Esophagus (tissue), 2 donors: ENCODE measurements around the gene SBK2. TPM values are rescaled to one million over a fixed set of nuclear protein-coding genes. Genes with fewer than 3 reads are reported as not detected.
"Not testable (repeated sequence)": the region's sequence is repeated elsewhere in the genome, so short reads cannot be mapped to it uniquely, and the experiment has no call there.

Source experiments
- H3K27ac ChIP-seq, 2 donors: one replicate each; pipeline ENCODE4 v1.5.1; 2013; ENCODE audit warnings: low read depth in 2 of 2, mild to moderate bottlenecking in 2 of 2, inconsistent platforms in 1 of 2, low read length in 1 of 2, moderate library complexity in 1 of 2
- H3K27me3 ChIP-seq, 2 donors: one replicate each; pipeline ENCODE4 v1.6.1; 2013; ENCODE audit warnings: low read length in 2 of 2, control low read depth in 1 of 2, mild to moderate bottlenecking in 1 of 2; ENCODE audit not compliant: insufficient read depth in 2 of 2, control insufficient read depth in 1 of 2
- H3K36me3 ChIP-seq, 2 donors: one replicate each; pipeline ENCODE4 v1.6.1; 2013; ENCODE audit warnings: low read length in 1 of 2; ENCODE audit not compliant: control insufficient read depth in 2 of 2, insufficient read depth in 2 of 2
- H3K4me1 ChIP-seq, 2 donors: one replicate each; pipeline ENCODE4 v1.6.1; 2013; ENCODE audit warnings: low read length in 1 of 2; ENCODE audit not compliant: control insufficient read depth in 2 of 2, insufficient read depth in 2 of 2
- H3K4me3 ChIP-seq, 2 donors: one replicate each; pipeline ENCODE4 v1.5.1; 2013; ENCODE audit warnings: low read length in 2 of 2, mild to moderate bottlenecking in 2 of 2, low read depth in 1 of 2, moderate library complexity in 1 of 2
- H3K9me3 ChIP-seq, 2 donors: one replicate each; pipeline ENCODE4 v1.6.1; 2013; ENCODE audit warnings: mild to moderate bottlenecking in 2 of 2, low read depth in 1 of 2, low read length in 1 of 2, moderate library complexity in 1 of 2; ENCODE audit not compliant: control insufficient read depth in 2 of 2, insufficient read depth in 1 of 2
- WGBS, 2 donors: extraction: QIAGEN DNeasy Blood & Tissue Kit; methylation state at CpG; one replicate each; pipeline ENCODE4 v1.1.7; 2013; 5-methylcytosine and 5-hydroxymethylcytosine counted together
- polyA plus RNA-seq, 2 donors: library from polyadenylated mRNA; stranded (reverse); fragments of 200-250 nt; gene quantifications; one replicate each; pipeline ENCODE4 v1.2.3, GENCODE V29; 2013
- donor health status: healthy with polysubstance abuse.
- donor health status: Bipolar disorder and iron deficiency.

The SBK2 gene
- polyA plus RNA-seq, 2 donors, result not detected

DNA sequence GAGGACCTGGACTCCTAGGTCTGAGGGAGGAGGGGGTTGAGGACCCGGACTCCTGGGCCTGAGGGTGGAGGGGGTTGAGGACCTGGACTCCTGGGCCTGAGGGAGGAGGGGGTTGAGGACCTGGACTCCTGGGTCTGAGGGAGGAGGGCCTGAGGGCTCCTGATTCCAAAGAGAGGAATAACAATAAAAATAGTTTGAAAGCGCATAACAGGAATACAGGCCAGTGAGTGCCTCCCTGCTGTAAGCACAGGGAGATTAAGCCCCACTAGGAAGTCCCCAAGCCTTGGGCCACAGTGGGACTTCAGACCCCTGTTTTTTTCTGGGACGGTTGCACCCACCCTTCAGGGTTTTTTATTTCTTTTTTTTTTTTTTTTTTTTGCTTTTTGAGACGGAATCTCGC lies 1.2 kb upstream of the SBK2 start:
- no peaks in the 10 kb centered on the region for H3K36me3 ChIP-seq
- no peaks in the 10 kb centered on the region for H3K4me1 ChIP-seq
- H3K4me3 ChIP-seq, result no peak overlapping the region
- no peaks in the 10 kb centered on the region for H3K27me3 ChIP-seq
- no peaks in the 10 kb centered on the region for H3K9me3 ChIP-seq
- 90 to 91% methylated on average over 5 of the region's 5 CpGs for WGBS, 2 donors
- H3K27ac ChIP-seq, result no peak overlapping the region

DNA sequence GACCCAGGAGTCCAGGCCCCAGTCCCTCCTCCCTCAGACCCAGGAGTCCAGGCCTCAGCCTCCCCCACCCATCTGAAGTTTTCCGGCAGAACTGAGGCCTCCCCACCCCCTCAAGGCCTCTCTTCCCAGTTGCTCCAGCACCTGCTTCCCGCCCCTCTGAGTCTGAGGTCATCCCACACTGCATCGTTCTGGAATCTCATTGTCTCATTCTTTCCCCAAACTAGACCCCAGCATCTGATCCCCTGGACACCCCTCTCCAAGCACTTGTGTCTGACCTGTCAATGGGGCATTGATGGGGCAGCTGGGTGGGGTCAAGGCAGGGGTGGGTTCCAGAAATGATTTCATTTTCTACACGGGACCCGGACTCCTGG lies 793 bp upstream of the SBK2 start:
- Histone ChIP-seq H3K9me3 (no peaks in the 10 kb centered on the region), H3K27ac (no peak overlapping the region), H3K4me3 (no peak overlapping the region), H3K27me3 (no peaks in the 10 kb centered on the region), H3K36me3 (no peaks in the 10 kb centered on the region), H3K4me1 (no peaks in the 10 kb centered on the region)
- WGBS, 2 donors, result 59 to 73% methylated on average over 5 of the region's 5 CpGs

DNA sequence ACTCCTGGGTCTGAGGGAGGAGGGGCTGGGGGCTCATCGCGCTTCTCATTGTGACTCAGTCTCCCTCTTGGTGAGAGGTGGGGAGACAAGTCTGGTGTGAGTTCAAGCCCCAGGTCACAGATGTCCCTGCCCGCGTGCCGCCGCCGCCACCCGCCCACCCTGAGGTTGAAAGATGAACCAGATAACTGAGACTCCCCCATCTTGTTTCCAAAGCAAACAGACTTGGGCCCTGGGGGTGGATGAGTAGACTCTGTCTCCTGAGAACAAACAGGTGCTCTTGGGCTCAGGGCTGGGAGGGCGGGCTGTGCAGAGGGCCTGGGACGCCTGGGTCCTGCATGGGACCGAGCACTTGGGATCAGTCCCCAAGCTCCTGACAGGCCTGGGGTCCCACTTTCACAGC lies 567 bp downstream of the SBK2 start:
- H3K27ac ChIP-seq, result no peak overlapping the region
- 84 to 88% methylated on average over 11 of the region's 11 CpGs for WGBS, 2 donors

DNA sequence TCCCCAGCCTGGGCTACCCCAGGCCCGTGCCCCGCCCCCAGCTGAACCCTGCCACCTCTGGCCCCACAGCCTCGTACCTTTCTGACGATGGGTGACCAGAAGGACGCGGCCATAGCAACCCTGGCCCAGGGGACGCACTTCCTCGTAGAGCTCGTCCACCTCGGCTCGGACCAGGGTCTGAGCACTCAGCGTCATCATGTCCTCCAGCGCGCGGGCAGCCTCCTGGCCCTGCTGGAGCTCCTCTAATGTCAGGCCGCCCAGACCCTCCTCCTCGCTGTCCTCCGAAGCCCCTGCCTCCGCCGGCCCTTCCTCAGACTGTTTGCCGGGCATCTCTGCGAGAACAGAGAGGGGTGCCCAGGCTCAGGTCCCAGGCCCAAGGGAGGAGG lies 975 bp downstream of the SBK2 start:
- peaks cover 0 to 2% of the 10 kb centered on the region in 2 donors for H3K9me3 ChIP-seq
- H3K27me3 ChIP-seq, result no peaks in the 10 kb centered on the region
- 89% methylated on average over 22 of the region's 22 CpGs for WGBS, 2 donors
- no peak overlapping the region for H3K4me3 ChIP-seq
- no peak overlapping the region for H3K27ac ChIP-seq
- H3K4me1 ChIP-seq, result no peaks in the 10 kb centered on the region
- H3K36me3 ChIP-seq, result no peaks in the 10 kb centered on the region

More for the DNA sequence above, 567 bp downstream of the SBK2 start:
- Histone ChIP-seq H3K9me3 (no peaks in the 10 kb centered on the region), H3K27me3 (no peaks in the 10 kb centered on the region), H3K4me3 (no peak overlapping the region), H3K4me1 (no peaks in the 10 kb centered on the region), H3K36me3 (no peaks in the 10 kb centered on the region)

DNA sequence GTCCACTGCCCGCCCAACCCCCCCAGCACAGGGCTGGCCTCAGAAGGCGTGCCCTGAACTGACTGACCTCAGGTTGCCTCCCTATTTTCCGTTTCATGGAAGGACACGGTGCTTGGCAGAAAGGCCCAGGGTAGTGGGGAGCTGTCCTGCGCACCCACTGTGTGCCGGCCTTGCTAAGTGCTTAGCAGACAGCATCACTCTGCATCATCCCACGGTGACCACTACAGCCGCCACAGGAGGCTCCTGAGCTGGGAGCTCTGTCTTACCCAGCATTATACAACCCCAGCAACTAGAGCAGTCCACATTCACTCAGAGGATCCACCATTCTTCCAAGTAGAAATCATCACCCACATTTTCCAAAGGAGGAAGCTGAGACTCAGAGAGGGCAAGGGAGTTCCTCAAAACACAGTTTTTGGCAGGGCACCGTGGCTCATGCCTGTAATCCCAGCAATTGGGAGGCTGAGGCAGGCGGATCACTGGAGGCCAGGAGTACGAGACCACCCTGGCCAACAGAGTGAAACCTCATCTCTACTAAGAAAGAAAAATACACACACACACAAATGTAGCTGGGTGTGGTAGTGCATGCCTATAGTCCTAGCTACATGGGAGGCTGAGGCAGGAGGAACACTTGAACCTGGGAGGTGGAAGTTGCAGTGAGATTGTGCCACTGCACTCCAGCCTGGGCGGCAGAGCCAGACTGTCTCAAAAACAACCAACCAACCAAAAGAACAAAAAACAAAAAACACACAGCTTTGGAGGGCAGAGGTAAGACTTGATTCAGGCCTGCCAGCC lies 1.6 kb downstream of the SBK2 start:
- no peaks in the 10 kb centered on the region for H3K4me1 ChIP-seq
- no peaks in the 10 kb centered on the region for H3K36me3 ChIP-seq
- peaks cover 0 to 2% of the 10 kb centered on the region in 2 donors for H3K9me3 ChIP-seq
- no peak overlapping the region for H3K27ac ChIP-seq
- H3K27me3 ChIP-seq, result no peaks in the 10 kb centered on the region
- 74 to 79% methylated on average over 12 of the region's 12 CpGs for WGBS, 2 donors
- H3K4me3 ChIP-seq, result no peak overlapping the region

DNA sequence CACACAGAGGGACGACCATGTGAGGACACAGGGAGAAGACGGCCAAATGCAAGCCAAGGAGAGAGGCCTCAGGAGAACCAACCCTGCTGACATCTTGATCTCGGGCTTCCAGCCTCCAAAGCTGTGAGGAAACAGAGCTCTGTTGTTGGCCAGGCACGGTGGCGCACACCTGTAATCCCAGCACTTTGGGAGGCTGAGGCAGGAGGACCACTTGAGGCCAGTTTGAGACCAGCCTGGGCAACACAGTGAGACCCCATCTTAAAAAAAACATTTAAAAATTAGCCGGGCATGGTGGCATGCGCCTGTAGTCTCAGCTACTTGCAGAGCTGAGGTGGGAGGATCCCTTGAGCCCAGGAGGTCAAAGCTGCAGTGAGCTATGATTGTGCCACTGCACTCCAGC lies 2.7 kb downstream of the SBK2 start:
- not testable (repeated sequence) for H3K9me3 ChIP-seq, H3K27ac ChIP-seq, H3K4me3 ChIP-seq, H3K36me3 ChIP-seq, H3K4me1 ChIP-seq, H3K27me3 ChIP-seq
- WGBS, 2 donors, result 89 to 90% methylated on average over 7 of the region's 7 CpGs

DNA sequence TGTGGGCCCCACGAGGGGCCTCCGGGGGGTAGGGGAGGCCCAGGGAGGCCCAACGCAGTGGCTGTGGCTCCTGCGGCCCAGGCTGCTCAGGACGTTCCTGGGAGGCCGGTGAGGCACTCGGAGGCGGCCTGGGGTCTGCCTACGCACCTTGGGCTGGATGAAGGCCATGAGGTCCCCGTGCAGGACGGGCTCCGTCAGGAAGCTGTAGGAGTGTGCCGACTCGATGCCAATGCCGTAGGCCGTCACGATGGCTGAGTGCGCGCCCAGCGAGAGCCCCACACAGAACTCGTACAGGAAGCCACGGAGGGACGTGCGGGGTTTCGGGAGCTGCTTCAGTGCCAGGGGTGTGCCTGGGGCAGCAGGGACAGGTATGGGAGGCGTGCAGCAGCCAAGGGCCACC lies 5.9 kb downstream of the SBK2 start:
- Histone ChIP-seq H3K4me3 (no peak overlapping the region), H3K9me3 (peaks cover 0 to 2% of the 10 kb centered on the region in 2 donors), H3K4me1 (peaks cover 0 to 5% of the 10 kb centered on the region in 2 donors), H3K27me3 (no peaks in the 10 kb centered on the region), H3K36me3 (no peaks in the 10 kb centered on the region), H3K27ac (no peak overlapping the region)
- WGBS, 2 donors, result 89 to 92% methylated on average over 22 to 26 of the region's 26 CpGs

DNA sequence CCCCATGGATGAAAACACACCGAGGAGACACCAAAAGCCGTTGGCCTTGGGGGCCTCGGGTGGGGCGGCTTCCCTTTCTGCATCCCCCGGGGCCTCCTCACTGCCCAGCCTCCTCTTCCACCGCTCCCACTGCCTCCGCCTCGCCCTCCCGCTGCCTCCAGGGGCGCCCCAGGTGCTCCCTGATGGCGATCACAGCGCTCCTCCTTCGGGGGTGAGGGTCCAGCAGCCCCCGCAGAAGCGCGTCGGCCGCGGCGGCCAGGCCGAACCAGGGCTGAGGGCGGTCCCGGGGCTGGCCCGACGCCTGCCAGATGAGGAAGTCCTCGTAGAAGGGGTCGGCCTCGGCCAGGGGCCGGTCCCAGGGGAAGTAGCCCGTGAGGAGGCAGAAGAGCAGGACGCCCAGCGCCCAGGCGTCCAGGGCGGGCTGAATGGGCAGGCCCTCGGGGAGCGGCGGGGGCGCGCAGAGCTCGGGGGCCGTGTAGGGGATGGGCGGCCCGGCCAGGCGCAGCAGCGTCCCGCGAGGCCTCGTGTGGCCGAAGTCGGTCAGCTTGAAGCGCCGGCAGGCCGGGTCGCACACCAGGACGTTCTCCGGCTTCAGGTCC lies 7.2 kb downstream of the SBK2 start:
- Histone ChIP-seq H3K9me3 (peaks cover 0 to 2% of the 10 kb centered on the region in 2 donors), H3K4me3 (no peak overlapping the region), H3K4me1 (peaks cover 0 to 8% of the 10 kb centered on the region in 2 donors), H3K27ac (no peak overlapping the region), H3K36me3 (no peaks in the 10 kb centered on the region), H3K27me3 (no peaks in the 10 kb centered on the region)
- WGBS, 2 donors, result 89 to 92% methylated on average over 30 to 56 of the region's 56 CpGs

DNA sequence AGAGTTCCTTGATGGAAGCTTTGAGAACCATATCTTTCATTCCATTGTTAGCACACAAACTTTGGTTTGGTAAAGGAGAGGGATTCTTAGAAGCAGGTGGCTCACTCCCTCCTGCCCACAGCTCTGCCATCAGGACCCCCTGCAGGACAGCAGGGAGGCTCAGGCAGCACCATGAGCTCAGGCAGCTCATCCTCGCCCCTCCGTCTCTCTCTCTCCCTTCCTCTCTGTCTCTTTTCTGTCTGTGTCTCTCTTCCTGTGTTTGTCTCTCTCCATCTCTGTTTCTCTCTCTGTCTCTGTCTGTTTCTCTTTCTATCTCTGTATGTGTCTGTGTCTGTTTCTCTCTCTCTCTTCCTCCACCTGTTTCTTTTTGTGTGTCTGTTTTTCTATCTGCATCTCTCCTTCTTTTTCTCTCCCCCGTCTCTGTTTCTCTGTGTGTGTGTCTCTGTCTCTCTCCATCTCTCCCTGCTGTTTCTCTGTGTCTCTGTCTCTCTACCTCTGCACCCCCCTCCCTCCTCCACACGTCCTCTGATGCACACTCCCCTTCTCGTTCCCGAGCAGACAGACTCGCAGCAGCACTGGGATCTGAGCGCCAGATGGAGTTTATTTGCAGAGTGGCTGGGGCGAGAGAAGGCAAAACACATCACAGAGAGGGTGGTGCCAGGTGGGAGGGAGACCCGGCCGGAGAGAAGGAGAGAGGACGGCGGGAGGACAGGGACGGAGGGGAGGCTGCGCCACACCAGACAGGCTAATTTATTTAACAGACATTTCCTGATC lies 8.7 kb downstream of the SBK2 start:
- WGBS, 2 donors, result 30 to 35% methylated on average over 15 of the region's 15 CpGs
- Histone ChIP-seq H3K27ac (no peak overlapping the region), H3K4me1 (peaks cover 0 to 8% of the 10 kb centered on the region in 2 donors), H3K4me3 (no peak overlapping the region), H3K9me3 (peaks cover 0 to 2% of the 10 kb centered on the region in 2 donors), H3K36me3 (no peaks in the 10 kb centered on the region), H3K27me3 (no peaks in the 10 kb centered on the region)
